KMS-11 (cell line): ENCODE results near the gene BBS4.

Experiments
- H2AFZ ChIP-seq: fragments of 200-600 bp; sonication (generic); 2 replicates; pipeline ENCODE4 v1.6.1; 2016; ENCODE audit warnings: antibody characterized with exemption, mixed run types, low read depth
- H3K27ac ChIP-seq: fragments of 200-600 bp; sonication (generic); 2 replicates; pipeline ENCODE4 v1.6.1; 2016; ENCODE audit warnings: mild to moderate bottlenecking, mixed run types
- H3K27me3 ChIP-seq: fragments of 200-600 bp; sonication (generic); 2 replicates; pipeline ENCODE4 v1.6.1; 2017; ENCODE audit warnings: mild to moderate bottlenecking, low read depth, mixed run types, moderate library complexity; ENCODE audit not compliant: insufficient read depth
- H3K36me3 ChIP-seq: fragments of 200-600 bp; sonication (generic); 2 replicates; pipeline ENCODE4 v1.6.1; 2017; ENCODE audit warnings: mild to moderate bottlenecking, mixed run types; ENCODE audit not compliant: insufficient read depth
- H3K4me1 ChIP-seq: fragments of 200-600 bp; sonication (generic); 2 replicates; pipeline ENCODE4 v1.6.1; 2016; ENCODE audit warnings: mild to moderate bottlenecking, low read depth, mixed run types; ENCODE audit not compliant: poor library complexity, severe bottlenecking
- H3K4me2 ChIP-seq: fragments of 200-600 bp; sonication (generic); 2 replicates; pipeline ENCODE4 v1.7.0; 2016; ENCODE audit warnings: mild to moderate bottlenecking, mixed run types
- H3K4me3 ChIP-seq: fragments of 200-600 bp; sonication (generic); IDR thresholded peaks from 2 replicates; pipeline ENCODE4 v1.6.1; 2017; ENCODE audit warnings: low read depth, low read length, mixed read lengths; ENCODE audit not compliant: insufficient read depth
- H3K79me2 ChIP-seq: fragments of 200-600 bp; sonication (generic); 2 replicates; pipeline ENCODE4 v1.6.1; 2016; ENCODE audit warnings: low read depth, mixed run types; ENCODE audit not compliant: insufficient read depth
- H3K9ac ChIP-seq: fragments of 200-600 bp; sonication (generic); 2 replicates; pipeline ENCODE4 v1.6.1; 2016; ENCODE audit warnings: mild to moderate bottlenecking, mixed run types
- H4K20me1 ChIP-seq: fragments of 200-600 bp; sonication (generic); 2 replicates; pipeline ENCODE4 v1.6.1; 2016; ENCODE audit warnings: mild to moderate bottlenecking, mixed run types; ENCODE audit not compliant: insufficient read depth
- CTCF ChIP-seq: fragments of 200-600 bp; sonication (generic); conservative IDR thresholded peaks from 2 replicates; pipeline ENCODE4 v1.6.1; 2017; ENCODE audit warnings: low read depth, mild to moderate bottlenecking, antibody characterized with exemption, low read length, moderate library complexity, mixed read lengths

The BBS4 gene

GRCh38 chr15:72760590-72761260 lies 74.7 kb downstream of the BBS4 start:
- H3K79me2 ChIP-seq: peaks cover 18% of the 10 kb centered on the region; the same call in 1 of the 2 replicates
- H3K4me2 ChIP-seq: no peak overlapping the region
- H2AFZ ChIP-seq: no peak overlapping the region
- no peak for TF ChIP-seq CTCF
- H3K36me3 ChIP-seq: no peaks in the 10 kb centered on the region; the same call in 1 of the 2 replicates
- no peaks in the 10 kb centered on the region for H4K20me1 ChIP-seq
- no peaks in the 10 kb centered on the region for H3K27me3 ChIP-seq
- no peak overlapping the region for H3K4me3 ChIP-seq
- no peak overlapping the region for H3K9ac ChIP-seq
- peaks cover 12% of the 10 kb centered on the region for H3K4me1 ChIP-seq
- H3K27ac ChIP-seq: no peak overlapping the region; the same call in 1 of the 2 replicates

DNA sequence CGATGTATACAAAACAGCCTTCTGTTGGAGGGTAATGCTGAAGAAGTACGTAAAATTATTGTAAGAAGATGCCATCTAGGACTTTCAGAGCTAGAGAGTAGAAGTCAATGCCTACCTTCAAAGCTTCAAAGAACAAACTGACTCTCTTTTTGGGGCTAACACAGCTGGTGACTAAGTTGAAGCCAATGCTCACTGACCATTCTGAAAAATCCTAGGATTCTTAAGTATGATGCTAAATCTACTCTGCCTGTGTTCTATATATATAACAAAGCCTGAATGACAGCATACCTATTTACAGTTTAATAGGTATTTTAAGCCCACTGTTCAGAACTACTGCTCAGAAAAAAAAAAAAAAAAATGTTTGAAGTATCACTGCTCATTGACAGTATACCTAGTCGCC lies 78.6 kb downstream of the BBS4 start:
- H2AFZ ChIP-seq: no peak overlapping the region
- H3K79me2 ChIP-seq: peaks cover 54% of the 10 kb centered on the region
- no peak for TF ChIP-seq CTCF

GRCh38 chr15:72766025-72766424 lies 80.0 kb downstream of the BBS4 start:
- no peaks in the 10 kb centered on the region for H4K20me1 ChIP-seq
- peaks cover 54% of the 10 kb centered on the region for H3K79me2 ChIP-seq
- no peak overlapping the region for H3K4me2 ChIP-seq
- H3K27me3 ChIP-seq: no peaks in the 10 kb centered on the region
- peaks cover 22% of the 10 kb centered on the region; the same call in 1 of the 2 replicates for H3K36me3 ChIP-seq
- H3K4me1 ChIP-seq: peaks cover 12% of the 10 kb centered on the region
- H3K4me3 ChIP-seq: no peak overlapping the region
- no peak overlapping the region for H2AFZ ChIP-seq
- no peak for TF ChIP-seq CTCF
- no peak overlapping the region for H3K27ac ChIP-seq
- no peak overlapping the region for H3K9ac ChIP-seq

More for the DNA sequence above, 78.6 kb downstream of the BBS4 start:
- Histone ChIP-seq H3K4me1 (peaks cover 12% of the 10 kb centered on the region), H3K27ac (no peak overlapping the region), H3K4me3 (no peak overlapping the region), H4K20me1 (no peaks in the 10 kb centered on the region), H3K36me3 (peaks cover 20% of the 10 kb centered on the region; the same call in 1 of the 2 replicates), H3K9ac (no peak overlapping the region), H3K27me3 (no peaks in the 10 kb centered on the region), H3K4me2 (no peak overlapping the region)

GRCh38 chr15:72766780-72767179 lies 80.8 kb downstream of the BBS4 start:
- Histone ChIP-seq H3K4me2 (no peak overlapping the region), H3K4me3 (no peak overlapping the region), H2AFZ (no peak overlapping the region), H3K36me3 (peaks cover 22% of the 10 kb centered on the region; the same call in 1 of the 2 replicates), H3K9ac (no peak overlapping the region), H4K20me1 (no peaks in the 10 kb centered on the region), H3K79me2 (peaks cover 54% of the 10 kb centered on the region), H3K27ac (no peak overlapping the region), H3K27me3 (no peaks in the 10 kb centered on the region), H3K4me1 (peaks cover 4% of the 10 kb centered on the region)
- no peak for TF ChIP-seq CTCF
